H1 (cell line): ENCODE data around the gene LRWD1.
"Not testable (repeated sequence)": the region's sequence is repeated elsewhere in the genome, so short reads cannot be mapped to it uniquely, and the experiment has no call there.

ENCODE experiments used
- EP300 ChIP-seq, 2 experiments: IDR thresholded peaks; 1 replicate in 1 of 2; 2 replicates in 1 of 2; pipeline ENCODE4 v1.6.1; 2011 to 2012; ENCODE audit warnings: low read depth in 2 of 2, low read length in 2 of 2, mild to moderate bottlenecking in 2 of 2, borderline replicate concordance in 1 of 2, inconsistent platforms in 1 of 2, moderate library complexity in 1 of 2
- GABPA ChIP-seq: IDR thresholded peaks from 2 replicates; pipeline ENCODE4 v1.6.1; 2011; ENCODE audit warnings: mild to moderate bottlenecking, low read length, moderate library complexity, borderline replicate concordance; ENCODE audit not compliant: insufficient read depth
- MAFK ChIP-seq: IDR thresholded peaks from 2 replicates; pipeline ENCODE4 v1.6.1; 2012; ENCODE audit warnings: low read depth, mild to moderate bottlenecking, improper control_type of control experiment, low read length
- POLR2A ChIP-seq, 2 experiments: IDR thresholded peaks; 1 replicate in 1 of 2; 2 replicates in 1 of 2; pipeline ENCODE4 v1.6.1; 2011; ENCODE audit warnings: low read depth in 2 of 2, low read length in 2 of 2, mild to moderate bottlenecking in 2 of 2; ENCODE audit errors: control extremely low read depth in 1 of 2
- POLR2AphosphoS5 ChIP-seq: IDR thresholded peaks from 2 replicates; pipeline ENCODE4 v1.6.1; 2011; ENCODE audit warnings: low read depth, low read length
- SIN3A ChIP-seq, 2 experiments: IDR thresholded peaks in 1 of 2; conservative IDR thresholded peaks in 1 of 2; 2 replicates each; pipeline ENCODE4 v1.6.1; 2011 to 2012; ENCODE audit warnings: low read length in 2 of 2, improper control_type of control experiment in 1 of 2, low read depth in 1 of 2, mild to moderate bottlenecking in 1 of 2
- TF ChIP-seq, protein P1 (sequence below), 3 experiments: IDR thresholded peaks; 1 replicate in 2 of 3; 2 replicates in 1 of 3; pipeline versions ENCODE4 v1.5.1 to v1.6.1; 2011; ENCODE audit warnings: low read length in 3 of 3, mild to moderate bottlenecking in 3 of 3, inconsistent platforms in 2 of 3, low read depth in 1 of 3, moderate library complexity in 1 of 3; ENCODE audit not compliant: insufficient read depth in 1 of 3; ENCODE audit errors: control extremely low read depth in 1 of 3
- TF ChIP-seq, protein P2 (sequence below): IDR thresholded peaks from 2 replicates; pipeline ENCODE4 v1.6.1; 2012; ENCODE audit warnings: low read length, inconsistent platforms
- TF ChIP-seq, protein P3 (sequence below): IDR thresholded peaks from 2 replicates; pipeline ENCODE4 v1.6.1; 2012; ENCODE audit warnings: inconsistent platforms

DNA sequence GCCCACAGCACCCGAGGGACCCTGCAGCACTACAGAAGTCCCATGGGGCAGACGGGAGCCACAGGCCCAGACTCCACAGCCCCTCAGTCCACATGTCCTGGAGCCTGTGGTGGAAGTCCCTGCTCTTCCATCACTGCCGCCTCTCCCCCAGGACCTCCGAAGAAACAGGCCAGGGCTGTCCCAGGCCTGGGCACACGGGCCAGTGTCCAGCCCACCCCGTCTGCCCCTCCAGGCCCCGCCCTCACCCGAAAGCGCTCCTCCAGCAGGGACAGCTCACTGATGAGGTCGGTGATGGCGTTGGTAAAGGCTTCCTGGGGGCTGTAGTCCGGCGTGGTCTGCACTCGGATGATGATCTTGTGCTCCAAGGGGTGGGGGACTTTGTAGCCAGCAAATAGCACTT is 9.3 kb downstream of the LRWD1 start:
- not testable (repeated sequence) for TF ChIP-seq POLR2AphosphoS5; POLR2A (IDR thresholded peaks at IDR 0.05; ENCODE audit: control extremely low read depth in 1 of 2, low read depth in 2 of 2, low read length in 2 of 2); SIN3A (conservative IDR thresholded peaks at IDR 0.05 in 1 of 2, IDR thresholded peaks at IDR 0.05 in 1 of 2; ENCODE audit: low read depth in 1 of 2, low read length in 2 of 2); MAFK; EP300 (IDR thresholded peaks at IDR 0.05; ENCODE audit: borderline replicate concordance in 1 of 2, low read depth in 2 of 2, low read length in 2 of 2); GABPA
- TF ChIP-seq, protein P1, sequence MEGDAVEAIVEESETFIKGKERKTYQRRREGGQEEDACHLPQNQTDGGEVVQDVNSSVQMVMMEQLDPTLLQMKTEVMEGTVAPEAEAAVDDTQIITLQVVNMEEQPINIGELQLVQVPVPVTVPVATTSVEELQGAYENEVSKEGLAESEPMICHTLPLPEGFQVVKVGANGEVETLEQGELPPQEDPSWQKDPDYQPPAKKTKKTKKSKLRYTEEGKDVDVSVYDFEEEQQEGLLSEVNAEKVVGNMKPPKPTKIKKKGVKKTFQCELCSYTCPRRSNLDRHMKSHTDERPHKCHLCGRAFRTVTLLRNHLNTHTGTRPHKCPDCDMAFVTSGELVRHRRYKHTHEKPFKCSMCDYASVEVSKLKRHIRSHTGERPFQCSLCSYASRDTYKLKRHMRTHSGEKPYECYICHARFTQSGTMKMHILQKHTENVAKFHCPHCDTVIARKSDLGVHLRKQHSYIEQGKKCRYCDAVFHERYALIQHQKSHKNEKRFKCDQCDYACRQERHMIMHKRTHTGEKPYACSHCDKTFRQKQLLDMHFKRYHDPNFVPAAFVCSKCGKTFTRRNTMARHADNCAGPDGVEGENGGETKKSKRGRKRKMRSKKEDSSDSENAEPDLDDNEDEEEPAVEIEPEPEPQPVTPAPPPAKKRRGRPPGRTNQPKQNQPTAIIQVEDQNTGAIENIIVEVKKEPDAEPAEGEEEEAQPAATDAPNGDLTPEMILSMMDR (IDR thresholded peaks at IDR 0.05; ENCODE audit: control extremely low read depth in 1 of 3, insufficient read depth in 1 of 3, low read depth in 1 of 3, low read length in 3 of 3), result not testable (repeated sequence)
- TF ChIP-seq, protein P2, sequence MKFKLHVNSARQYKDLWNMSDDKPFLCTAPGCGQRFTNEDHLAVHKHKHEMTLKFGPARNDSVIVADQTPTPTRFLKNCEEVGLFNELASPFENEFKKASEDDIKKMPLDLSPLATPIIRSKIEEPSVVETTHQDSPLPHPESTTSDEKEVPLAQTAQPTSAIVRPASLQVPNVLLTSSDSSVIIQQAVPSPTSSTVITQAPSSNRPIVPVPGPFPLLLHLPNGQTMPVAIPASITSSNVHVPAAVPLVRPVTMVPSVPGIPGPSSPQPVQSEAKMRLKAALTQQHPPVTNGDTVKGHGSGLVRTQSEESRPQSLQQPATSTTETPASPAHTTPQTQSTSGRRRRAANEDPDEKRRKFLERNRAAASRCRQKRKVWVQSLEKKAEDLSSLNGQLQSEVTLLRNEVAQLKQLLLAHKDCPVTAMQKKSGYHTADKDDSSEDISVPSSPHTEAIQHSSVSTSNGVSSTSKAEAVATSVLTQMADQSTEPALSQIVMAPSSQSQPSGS, result not testable (repeated sequence)
- TF ChIP-seq, protein P3, sequence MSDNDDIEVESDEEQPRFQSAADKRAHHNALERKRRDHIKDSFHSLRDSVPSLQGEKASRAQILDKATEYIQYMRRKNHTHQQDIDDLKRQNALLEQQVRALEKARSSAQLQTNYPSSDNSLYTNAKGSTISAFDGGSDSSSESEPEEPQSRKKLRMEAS, result not testable (repeated sequence)
